GM18517 (cell line): ENCODE results near the gene LOXL1.

Experiments used
- ATAC-seq: cut with Tn5 transposase; IDR thresholded peaks from one replicate; pipeline ENCODE4 v1.9.1; 2021; ENCODE audit warnings: mild to moderate bottlenecking, moderate library complexity; ENCODE audit not compliant: unreplicated experiment

The LOXL1 gene, protein sequence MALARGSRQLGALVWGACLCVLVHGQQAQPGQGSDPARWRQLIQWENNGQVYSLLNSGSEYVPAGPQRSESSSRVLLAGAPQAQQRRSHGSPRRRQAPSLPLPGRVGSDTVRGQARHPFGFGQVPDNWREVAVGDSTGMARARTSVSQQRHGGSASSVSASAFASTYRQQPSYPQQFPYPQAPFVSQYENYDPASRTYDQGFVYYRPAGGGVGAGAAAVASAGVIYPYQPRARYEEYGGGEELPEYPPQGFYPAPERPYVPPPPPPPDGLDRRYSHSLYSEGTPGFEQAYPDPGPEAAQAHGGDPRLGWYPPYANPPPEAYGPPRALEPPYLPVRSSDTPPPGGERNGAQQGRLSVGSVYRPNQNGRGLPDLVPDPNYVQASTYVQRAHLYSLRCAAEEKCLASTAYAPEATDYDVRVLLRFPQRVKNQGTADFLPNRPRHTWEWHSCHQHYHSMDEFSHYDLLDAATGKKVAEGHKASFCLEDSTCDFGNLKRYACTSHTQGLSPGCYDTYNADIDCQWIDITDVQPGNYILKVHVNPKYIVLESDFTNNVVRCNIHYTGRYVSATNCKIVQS

DNA sequence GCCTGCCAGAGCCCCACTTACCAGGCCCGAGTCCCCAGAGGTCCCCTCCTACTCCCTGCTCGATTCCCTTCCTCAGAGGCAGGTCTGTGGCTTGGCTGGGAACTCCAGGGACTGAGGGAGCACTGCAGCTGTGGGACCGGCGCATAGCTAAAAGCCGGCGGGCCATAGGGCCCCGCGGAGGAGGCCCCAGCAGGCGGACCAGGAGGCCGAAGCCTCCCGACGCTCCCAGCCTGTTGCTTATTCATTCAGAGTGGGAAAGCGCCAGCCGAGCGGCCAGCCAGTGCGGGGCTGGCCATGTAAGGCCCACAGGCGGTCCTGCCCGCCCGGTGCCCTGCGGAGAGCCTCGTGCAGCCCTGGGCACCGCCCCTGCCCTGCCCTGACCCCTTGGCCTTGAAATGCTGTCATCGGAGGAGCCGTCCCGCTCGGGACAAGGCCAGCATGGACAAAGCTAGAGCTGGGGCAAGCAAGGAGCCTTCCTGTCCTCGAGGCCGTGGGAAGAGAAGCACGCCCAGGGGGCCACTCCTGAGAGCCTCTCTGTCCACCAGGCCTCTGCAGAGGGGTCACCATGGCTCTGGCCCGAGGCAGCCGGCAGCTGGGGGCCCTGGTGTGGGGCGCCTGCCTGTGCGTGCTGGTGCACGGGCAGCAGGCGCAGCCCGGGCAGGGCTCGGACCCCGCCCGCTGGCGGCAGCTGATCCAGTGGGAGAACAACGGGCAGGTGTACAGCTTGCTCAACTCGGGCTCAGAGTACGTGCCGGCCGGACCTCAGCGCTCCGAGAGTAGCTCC, at the start of gene LOXL1:
Gene LOXL1 (plus strand): TSS at position 244 of the 784 bp plus-strand sequence. CDS start 322 bp downstream, at position 566.
- no peak for ATAC-seq

DNA sequence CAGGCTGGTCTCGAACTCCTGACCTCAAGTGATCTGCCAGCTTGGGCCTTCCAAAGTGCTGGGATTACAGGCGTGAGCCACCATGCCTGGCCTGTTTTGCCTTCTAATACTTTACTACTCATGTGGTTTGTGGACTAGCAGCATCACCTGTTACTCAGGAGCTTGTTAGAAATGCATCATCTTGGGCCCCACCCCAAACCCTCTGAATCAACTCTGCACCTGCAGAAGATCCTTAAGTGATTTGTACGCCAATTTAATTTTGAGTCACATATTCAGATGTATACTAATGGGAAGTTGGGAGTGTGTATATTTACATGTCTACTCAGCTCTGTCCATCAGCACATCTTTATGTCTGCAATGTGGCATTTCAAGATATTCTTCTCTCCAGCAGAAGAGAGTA, 46.8 kb upstream of the LOXL1 start:
- ATAC-seq, result no peak

DNA sequence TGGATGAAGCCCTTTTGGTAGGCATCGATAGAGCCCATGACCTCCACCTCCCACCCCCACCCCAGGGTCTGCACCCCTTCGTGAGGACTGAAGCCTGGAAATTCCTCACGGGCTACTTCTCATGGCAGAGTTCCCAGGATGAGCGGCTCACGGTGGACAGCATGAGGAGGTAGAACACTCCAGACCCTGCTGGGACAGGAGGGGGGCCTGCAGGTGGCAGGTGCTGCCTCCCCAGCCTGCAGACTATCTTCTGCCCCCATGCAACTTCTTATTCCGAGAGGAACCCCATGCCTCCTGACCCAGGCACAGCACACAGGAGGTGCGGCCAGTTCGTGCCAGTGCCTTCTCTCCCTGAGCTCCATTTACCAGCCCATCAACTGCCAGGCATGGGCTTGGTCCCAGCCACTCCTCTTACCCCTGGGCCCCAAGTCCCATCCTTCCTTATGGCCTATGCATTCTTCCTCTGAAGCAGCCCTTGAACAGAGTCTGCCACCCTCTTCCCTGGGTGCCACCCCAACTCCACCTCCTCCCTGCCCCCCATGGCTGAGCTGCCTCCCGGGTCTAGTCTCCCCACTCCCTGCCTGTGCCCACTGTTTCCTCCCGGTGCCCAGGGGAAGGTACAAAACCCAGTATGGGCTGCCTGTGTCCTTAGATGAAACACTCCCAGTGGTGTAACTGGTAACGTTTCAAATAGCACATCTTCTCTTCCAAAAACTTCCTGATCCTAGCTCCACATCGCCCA, 44.5 kb upstream of the LOXL1 start:
- ATAC-seq, result no peak

DNA sequence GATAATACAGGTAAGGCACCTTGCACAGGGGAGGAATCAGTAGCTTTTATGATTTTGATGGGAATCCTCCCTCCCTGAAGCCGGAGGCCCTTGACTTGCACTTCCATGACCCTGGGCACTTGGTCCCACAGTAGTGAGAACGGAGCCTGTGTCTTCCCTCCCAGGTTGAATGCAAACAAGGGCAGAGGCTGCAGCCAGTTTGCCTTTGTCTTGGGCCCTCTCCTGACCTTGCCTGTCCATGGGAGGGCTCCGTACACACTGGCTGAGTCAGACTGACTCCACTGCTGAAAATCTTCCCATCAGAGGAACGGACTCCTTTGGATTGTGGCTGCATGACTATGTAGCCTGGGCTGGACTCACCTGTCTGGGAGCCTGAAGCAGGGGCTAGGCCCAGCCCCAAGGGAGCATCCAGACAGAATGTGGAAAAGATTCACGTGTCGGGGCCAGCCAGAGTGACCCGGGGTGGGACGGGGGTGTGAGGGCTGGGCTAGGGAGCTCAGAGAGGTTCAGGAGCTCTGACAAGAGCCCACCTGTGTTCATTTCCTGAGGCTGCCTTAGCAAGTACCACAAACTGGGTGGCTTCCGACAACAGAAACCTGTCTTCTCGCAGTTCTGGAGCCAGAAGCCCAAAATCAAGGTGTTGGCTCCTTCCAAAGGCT, 43.4 kb upstream of the LOXL1 start:
- no peak for ATAC-seq

DNA sequence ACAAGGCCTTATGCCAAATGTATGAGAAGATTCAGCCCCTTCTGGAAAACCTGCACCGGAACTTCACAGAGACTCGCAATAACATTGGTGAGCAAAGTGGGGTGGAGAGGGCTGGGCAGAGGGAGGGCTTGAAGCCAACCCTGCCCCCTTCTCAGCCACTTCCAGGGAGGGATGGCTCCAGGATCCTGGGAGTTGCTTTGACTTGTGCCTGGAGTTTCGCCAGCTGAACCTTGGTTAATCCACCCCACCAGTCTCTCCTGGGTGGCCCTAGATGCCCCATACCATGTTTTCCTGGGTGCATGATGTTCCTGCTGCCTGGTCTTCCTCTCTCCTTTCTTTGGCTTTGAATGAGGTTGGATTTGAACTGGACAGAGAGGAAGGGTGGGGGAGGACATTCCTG, 42.1 kb upstream of the LOXL1 start:
- ATAC-seq, result no peak

DNA sequence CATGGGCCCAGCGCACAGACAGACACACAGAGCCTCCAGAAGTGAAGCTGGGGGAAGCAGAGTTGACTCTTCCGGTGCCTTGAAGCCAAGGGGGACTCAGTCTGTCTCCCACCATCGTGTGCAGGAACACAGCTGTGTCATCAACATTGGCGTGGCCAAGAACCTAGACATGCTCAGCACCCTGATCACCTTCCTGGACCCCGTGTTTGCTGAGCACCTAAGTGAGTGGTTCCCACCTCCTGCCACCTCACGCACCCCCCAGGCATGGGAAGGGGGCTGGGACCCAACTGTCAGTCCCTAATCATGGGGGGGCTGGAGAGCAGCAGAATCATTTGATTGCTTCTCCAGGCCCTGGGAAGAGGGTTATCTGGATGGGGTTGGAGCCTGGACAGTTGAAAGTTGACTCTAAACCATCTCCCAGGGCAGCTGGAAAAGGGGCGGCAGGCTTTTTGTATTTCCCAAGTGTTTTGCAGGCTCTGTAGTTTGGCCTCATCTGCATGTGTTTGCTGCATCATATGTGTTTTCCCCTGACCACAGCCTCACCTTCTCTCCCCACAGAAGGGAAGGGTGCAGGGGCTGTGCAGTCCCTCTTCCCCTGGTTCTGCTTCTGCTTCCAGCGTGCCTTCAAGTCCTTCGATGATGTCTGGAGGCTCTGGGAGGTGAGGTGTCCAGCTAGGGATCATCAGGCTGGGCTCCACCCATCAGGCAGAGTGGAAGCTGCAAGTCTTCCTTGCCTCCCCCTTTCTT, 40.1 kb upstream of the LOXL1 start:
- no peak for ATAC-seq

DNA sequence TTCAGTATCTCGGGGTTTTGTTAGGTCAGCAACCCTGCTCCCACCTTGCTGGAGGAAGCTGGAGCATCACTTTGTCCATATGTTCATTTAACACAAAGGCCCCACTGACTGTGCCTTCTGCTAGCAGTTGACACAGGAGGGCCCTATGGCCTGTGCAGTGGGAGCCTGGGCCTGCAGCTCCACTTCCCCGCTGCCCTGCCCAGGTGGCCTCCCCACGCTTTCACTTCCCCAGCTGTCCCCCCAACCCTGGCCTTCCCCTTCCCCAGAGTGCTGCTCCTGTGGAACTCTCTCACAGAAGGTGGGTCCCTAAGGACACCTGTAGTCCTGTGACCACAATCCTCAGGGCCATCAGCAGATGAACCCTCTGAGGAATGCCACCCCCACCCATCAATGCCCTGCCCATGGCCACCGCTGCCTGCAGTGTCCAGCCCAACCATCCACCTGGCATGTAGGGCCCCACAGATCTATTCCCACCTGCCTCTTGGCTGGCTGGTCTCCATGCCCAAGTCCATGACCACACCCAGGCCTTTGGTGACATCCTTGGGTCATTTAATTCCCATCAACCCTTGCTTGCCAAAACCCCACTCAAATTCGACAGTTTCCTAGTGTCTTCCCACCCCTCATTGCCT, 39.4 kb upstream of the LOXL1 start:
- ATAC-seq, result no peak

DNA sequence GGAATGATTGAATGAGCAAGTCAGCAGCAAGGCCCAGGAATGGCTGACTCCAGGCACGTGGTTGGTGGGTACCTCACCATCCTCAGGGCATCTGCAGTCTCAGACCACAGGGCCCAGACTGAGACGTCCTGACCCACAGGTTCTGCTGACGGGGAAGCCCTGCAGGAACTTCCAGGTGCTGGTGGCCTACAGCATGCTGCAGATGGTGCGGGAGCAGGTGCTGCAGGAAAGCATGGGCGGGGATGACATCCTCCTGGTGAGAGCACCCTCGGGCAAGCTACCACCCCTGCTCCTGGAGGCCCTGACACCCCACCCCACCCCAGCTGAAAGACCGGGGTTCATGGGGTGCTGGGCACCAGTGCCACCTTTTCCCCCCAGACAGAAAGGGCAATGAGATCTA, 38.8 kb upstream of the LOXL1 start:
- ATAC-seq, result no peak

DNA sequence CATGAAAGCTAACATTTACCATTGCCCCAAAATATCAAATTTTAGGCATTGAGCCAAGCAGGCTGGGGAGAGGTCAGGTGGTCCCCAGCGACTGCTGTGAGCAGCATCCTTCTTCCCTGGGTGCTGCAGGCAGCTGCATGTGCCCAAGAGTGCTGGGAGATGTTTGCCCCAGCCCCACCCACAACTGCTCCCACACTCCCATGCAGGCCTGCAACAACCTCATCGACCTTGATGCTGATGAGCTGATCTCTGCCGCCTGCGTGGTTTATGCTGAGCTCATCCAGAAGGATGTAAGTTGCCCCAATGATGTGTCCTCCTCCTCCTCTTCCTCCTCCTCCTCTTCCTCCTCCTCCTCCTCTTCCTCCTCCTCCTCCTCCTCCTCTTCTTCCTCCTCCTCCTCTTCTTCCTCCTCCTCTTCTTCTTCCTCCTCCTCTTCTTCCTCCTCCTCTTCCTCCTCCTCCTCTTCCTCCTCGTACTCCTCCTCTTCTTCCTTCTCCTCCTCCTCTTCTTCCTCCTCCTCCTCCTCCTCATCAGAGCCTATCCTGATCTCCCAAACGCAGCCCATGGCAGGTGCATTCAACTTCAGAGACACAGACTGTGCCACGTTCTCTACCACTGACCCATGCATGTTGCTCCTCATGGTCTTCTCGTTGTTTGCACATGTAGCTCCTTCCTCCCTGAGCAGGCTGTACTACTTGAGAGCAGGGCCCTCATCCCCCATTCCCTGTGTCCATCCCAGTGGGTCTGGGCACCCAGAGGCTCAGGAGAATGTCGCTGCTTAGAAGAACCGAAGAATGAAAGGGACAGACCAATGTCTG, 37.8 kb upstream of the LOXL1 start:
- ATAC-seq, result no peak

DNA sequence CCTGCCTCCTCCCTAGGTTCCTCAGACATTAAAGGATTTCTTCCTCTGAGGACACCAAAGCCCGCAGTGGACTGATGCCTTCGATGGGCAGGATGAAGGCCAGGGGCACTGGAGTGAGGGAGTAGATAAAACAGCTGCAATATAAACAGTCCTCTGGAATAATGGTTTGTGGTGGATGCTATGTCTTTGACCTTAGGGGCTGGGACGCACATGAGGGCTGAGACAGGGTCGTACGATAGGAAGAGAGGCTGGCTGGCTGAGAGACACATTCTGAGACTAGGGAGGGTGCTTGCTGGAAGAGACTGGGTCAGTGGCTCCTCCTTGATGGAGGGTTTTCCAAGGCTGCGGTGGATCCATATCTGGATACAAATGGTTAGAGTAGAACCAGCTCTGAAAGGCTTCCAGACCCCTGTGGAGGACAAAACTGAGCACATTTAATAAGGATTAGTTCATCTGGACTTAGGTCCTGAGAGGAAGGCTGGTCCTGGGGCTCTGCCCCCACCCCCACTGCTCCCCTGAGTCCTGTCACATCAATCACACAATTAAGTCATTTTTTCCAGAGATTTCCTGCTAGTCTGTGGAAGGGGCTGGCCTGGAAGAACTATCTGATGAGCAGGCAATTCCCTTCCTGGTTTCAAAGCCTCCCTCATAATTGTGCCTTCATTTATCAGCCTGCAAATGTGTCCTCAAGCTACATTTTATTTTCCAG, 37.1 kb upstream of the LOXL1 start:
- ATAC-seq, result no peak

DNA sequence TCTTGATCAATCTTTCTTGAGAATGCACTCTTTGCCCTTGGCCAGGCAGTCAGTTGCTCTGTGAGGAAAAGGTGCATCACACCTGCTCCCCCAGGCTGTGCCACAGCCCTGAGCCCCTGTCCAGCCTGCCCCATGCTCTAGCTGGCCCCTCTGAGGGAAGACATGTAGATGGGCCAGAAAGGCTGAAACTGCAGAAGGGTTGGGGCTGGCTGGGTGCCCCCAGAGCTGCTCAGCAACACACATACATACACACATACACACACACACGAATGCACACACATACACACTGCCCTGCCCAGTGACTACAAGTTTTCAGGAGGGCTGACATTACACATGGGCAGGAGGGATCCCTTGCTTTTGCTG, 36.5 kb upstream of the LOXL1 start:
- no peak for ATAC-seq

DNA sequence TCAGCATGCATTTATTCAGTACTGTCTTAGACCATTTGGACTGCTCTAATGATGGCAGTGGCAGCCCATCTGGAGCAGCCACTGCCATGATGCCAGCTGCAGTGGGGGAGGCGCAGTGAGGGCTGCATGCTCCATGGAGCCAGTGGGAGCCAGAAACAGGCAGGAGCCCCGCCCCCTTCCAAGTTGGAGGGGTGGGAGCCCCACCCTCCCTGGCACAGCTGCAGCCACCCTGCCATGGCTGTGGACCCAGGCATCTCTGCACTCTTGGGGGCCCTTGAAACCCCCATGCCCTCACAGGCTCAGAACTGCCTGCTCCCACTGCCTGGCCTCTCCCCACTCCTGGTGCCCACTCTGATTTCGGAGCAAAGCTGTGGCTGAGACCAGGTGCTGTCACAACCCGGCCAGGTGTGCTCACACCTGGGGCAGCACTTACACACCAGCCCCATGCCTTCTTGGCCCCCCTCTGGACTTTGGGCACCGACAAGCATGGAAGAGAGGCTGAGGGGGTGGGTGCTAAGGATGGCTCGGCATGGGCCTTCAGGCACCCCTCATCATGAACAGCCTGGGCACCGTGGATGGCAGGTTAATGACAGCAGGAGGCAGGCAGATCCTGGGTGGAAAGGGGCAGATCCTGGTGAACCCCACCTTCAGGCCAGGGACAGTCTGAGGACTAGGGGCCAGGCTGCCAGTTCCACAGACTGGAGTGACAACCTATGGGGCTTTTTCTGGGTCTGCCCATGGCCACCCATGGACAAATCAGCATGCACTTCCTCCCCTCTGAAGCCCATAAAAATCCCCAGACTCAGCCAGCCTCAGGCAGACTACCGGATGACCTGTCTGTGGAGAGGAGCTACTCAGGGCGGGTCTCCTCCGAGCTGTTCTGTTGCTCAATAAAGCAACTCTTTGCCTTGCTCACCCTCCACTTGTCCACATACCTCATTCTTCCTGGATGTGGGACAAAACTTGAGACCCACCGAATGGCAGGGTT, 34.6 kb upstream of the LOXL1 start:
- no peak for ATAC-seq

DNA sequence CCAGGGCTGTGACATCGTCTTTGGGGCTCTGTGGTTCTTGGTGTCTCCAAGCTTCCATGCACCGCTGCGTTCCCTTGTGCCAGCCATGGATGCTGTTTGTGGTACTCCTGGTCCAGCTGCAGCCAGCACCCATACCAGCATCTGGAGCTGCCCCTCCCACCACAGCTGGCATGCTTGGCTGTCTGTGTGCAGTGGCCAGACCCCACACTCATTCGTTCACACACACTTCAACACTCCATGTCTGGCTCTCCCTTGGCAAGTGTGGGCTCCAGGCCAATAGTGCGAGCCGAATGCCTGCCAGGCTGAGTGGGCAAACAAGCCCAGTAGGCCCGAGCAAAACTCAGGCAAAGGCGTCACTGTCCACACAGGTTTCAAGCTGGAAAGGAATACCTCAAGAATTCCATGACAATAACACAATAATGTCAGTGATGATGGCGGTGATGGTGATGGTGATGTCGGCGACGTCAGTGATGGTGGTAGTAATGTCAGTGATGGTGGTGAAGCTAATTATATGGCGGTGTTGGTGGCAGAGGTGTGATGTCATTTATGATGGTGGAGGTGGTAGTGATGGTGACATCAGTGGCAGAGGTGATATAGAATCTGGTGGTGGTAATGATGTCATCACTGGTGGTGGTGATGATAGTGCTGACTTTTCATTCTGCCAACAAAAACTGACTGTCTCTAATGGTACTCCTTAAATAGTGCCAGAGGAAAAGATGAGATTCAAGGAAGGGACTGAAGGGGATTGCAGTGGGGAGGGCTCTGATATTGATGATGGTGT, 33.6 kb upstream of the LOXL1 start:
- ATAC-seq, result no peak

DNA sequence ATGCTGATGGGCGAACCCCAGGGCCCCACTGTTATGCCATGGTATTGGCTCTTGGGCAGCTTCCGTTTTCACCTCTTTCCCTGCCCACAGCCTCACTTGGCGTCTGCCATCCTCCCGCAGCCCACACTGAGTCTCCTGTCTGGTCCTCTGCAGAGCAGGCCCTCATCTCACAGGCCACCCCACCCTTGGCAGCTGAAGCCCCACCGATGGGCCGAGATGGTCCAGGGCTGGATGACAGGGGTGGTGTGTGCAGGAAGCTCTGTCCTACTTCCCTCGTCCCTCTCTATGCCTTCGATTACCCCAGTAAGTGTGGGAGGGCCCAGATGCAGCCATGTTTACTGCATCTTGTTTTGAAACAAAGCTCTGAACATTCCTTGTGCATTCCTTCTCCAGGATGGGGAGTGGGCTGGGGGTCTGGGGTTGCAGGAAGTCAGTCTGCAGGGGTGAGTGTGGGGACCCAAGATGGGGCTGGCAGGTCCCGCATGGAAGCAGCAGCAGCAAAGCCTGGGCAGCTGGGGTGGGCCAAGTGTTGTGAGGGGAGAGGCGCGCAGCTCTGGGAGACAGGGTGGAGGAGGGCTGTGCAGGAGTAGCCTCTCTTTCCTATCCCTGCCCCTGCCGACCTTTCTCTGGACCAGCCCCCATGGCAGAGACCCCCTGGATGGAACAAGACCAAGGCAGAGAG, 32.0 kb upstream of the LOXL1 start:
- no peak for ATAC-seq

DNA sequence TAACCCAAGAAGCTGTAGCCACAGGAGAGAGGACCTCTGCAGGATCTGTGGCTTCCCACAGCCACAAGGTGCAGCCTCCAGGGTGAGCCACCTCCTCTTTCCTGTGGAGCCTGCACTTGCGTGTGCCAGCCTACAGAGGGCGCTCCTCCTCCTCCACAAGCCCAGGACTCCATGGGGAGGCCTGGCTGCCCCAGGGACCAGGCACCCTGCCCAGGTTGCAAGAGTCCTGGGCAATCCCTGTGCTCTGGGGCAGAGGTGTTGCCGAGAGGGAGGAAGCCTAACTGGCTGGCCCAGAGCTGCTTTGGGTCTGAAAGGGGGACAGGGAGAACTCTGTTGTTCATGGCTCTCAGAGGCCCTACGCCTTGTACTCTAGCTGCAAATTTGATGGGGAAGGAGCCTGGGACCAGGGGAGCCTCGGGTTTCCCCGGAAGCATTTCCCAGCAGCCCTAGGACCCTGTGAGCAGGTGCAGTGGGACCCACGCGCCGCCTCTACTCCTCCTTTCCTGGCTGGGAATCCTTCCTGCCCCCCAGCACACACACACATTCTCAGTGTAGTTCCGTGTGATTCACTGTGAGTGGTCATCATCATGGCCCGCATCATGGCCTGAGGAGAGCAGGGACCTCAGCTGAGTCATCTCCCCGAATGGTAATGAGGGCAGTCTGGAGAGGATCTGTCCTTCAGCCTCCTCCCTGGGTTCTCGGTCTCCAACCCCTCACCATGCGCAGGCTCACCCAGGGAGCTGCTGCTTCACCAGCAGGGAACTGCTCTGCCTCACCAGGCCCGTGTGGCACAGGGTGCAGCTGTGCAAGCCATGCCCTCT, 28.6 kb upstream of the LOXL1 start:
- no peak for ATAC-seq
